ENCODE data around the gene SLC31A1. TPM values are rescaled to one million over a fixed set of nuclear protein-coding genes. Genes with fewer than 3 reads are reported as not detected.
"Not testable (repeated sequence)": the region's sequence is repeated elsewhere in the genome, so short reads cannot be mapped to it uniquely, and the experiment has no call there.

Gene SLC31A1
- total and polyA plus RNA-seq, 4 experiments from 2014 or later, result 2.1 to 4.2 (median 3.2) TPM

- Mint-ChIP-seq H3K4me3 (no peak overlapping the region), H3K27me3 (no peaks in the 10 kb centered on the region), H3K36me3 (peaks cover 0 to 5% of the 10 kb centered on the region in 2 donors), H3K4me1 (no peaks in the 10 kb centered on the region), H3K27ac (peak overlapping the region in 1 of 7 donors; percentile 68), H3K9me3 (peaks cover 0 to 6% (median under 1%) of the 10 kb centered on the region in 8 donors)
- H3K4me1 ChIP-seq (ENCODE audit: insufficient read depth, low read length), result no peaks in the 10 kb centered on the region
- CTCF ChIA-PET (ENCODE audit: partially characterized antibody), result no interaction called here
- DNase-seq, result no peak
- H3K27ac ChIP-seq (ENCODE audit: low read depth, low read length), result no peak overlapping the region
- H3K27me3 ChIP-seq (ENCODE audit: insufficient read depth, low read length), result no peaks in the 10 kb centered on the region
- POLR2A ChIA-PET (ENCODE audit: partially characterized antibody), result no interaction called here
- intact Hi-C loops (cut with micrococcal nuclease), result no loop called here
- H3K9me3 ChIP-seq (ENCODE audit: control insufficient read depth in 1 of 2, low read length in 2 of 2), result no peaks in the 10 kb centered on the region
- no peaks in the 10 kb centered on the region for H3K36me3 ChIP-seq (ENCODE audit: insufficient read depth, low read length)
- H3K4me3 ChIP-seq (ENCODE audit: low read length in 2 of 2), result no peak overlapping the region
These were observed 24.6 kb downstream of the SLC31A1 start for GRCh38 chr9:113245894-113246293.

GRCh38 chr9:113246928-113247327 is 25.6 kb downstream of the SLC31A1 start:
- H3K27ac ChIP-seq (ENCODE audit: low read depth, low read length), result no peak overlapping the region
- no peaks in the 10 kb centered on the region for H3K4me1 ChIP-seq (ENCODE audit: insufficient read depth, low read length)
- no peaks in the 10 kb centered on the region for H3K9me3 ChIP-seq (ENCODE audit: control insufficient read depth in 1 of 2, low read length in 2 of 2)
- DNase-seq, result no peak
- no peak overlapping the region for H3K4me3 ChIP-seq (ENCODE audit: low read length in 2 of 2)
- H3K36me3 ChIP-seq (ENCODE audit: insufficient read depth, low read length), result no peaks in the 10 kb centered on the region
- Mint-ChIP-seq H3K36me3 (peaks cover 0 to 5% of the 10 kb centered on the region in 2 donors), H3K4me3 (no peak overlapping the region), H3K27ac (no peak overlapping the region), H3K9me3 (peaks cover 0 to 6% (median under 1%) of the 10 kb centered on the region in 8 donors), H3K4me1 (no peaks in the 10 kb centered on the region), H3K27me3 (no peaks in the 10 kb centered on the region)
- ChIA-PET POLR2A (ENCODE audit: partially characterized antibody) (no interaction called here), CTCF (ENCODE audit: partially characterized antibody) (interaction anchor here (0.6 kb wide), 1 partner anchor 129 kb away, joined by 4 read pairs; no protein-coding TSS in a partner anchor)
- intact Hi-C loops (cut with micrococcal nuclease), result no loop called here
- H3K27me3 ChIP-seq (ENCODE audit: insufficient read depth, low read length), result no peaks in the 10 kb centered on the region

DNA sequence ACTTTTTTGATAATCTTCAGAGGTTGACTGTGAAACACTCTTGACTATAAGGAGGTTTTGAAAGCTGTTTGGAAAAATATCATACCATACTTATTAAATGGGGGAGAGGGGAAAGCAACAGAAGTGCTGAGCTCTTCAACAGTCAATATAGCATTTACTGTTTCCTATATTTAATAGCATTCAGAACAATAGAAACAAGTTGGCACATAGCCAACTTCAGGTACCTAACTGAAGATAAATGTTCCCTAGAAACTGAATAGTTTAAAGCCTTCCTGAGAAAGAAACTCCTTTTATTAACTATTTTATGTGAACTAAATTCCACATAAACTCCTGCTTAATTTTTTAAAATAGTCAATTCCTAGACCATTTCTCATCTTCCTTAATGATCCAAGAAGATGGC is 26.3 kb downstream of the SLC31A1 start:
- Histone ChIP-seq H3K36me3 (ENCODE audit: insufficient read depth, low read length) (no peaks in the 10 kb centered on the region), H3K27me3 (ENCODE audit: insufficient read depth, low read length) (no peaks in the 10 kb centered on the region), H3K27ac (ENCODE audit: low read depth, low read length) (no peak overlapping the region), H3K9me3 (ENCODE audit: control insufficient read depth in 1 of 2, low read length in 2 of 2) (no peaks in the 10 kb centered on the region), H3K4me1 (ENCODE audit: insufficient read depth, low read length) (no peaks in the 10 kb centered on the region), H3K4me3 (ENCODE audit: low read length in 2 of 2) (no peak overlapping the region)
- Mint-ChIP-seq H3K4me1 (no peaks in the 10 kb centered on the region), H3K9me3 (peaks cover 0 to 6% (median under 1%) of the 10 kb centered on the region in 8 donors), H3K4me3 (no peak overlapping the region), H3K27ac (no peak overlapping the region), H3K27me3 (no peaks in the 10 kb centered on the region), H3K36me3 (peaks cover 0 to 5% of the 10 kb centered on the region in 2 donors)
- POLR2A ChIA-PET (ENCODE audit: partially characterized antibody), result no interaction called here
- DNase-seq, result no peak
- CTCF ChIA-PET (ENCODE audit: partially characterized antibody), result interaction anchor here (0.6 kb wide), 1 partner anchor 128 kb away, joined by 4 read pairs; no protein-coding TSS in a partner anchor
- intact Hi-C loops (cut with micrococcal nuclease), result no loop called here

DNA sequence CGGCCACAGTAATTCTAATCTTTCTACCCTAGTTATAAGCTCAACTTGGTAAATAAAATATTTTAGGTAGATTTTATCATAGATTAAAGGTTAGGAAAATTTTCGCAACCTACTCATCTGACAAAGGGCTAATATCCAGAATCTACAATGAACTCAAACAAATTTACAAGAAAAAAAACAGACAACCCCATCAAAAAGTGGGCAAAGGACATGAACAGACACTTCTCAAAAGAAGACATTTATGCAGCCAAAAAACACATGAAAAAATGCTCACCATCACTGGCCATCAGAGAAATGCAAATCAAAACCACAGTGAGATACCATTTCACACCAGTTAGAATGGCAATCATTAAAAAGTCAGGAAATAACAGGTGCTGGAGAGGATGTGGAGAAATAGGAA is 28.3 kb downstream of the SLC31A1 start:
- H3K9me3 Mint-ChIP-seq; H3K27ac ChIP-seq (ENCODE audit: low read depth, low read length); intact Hi-C loops (cut with micrococcal nuclease): not testable (repeated sequence)

GRCh38 chr9:113250807-113251206 is 29.5 kb downstream of the SLC31A1 start:
- H3K27me3 ChIP-seq (ENCODE audit: insufficient read depth, low read length), result no peaks in the 10 kb centered on the region
- H3K36me3 ChIP-seq (ENCODE audit: insufficient read depth, low read length), result no peaks in the 10 kb centered on the region
- ChIA-PET POLR2A (ENCODE audit: partially characterized antibody) (no interaction called here), CTCF (ENCODE audit: partially characterized antibody) (no interaction called here)
- no peak overlapping the region for H3K4me3 ChIP-seq (ENCODE audit: low read length in 2 of 2)
- no peaks in the 10 kb centered on the region for H3K4me1 Mint-ChIP-seq
- no peaks in the 10 kb centered on the region for H3K27me3 Mint-ChIP-seq
- peaks cover 0 to 6% (median under 1%) of the 10 kb centered on the region in 8 donors for H3K9me3 Mint-ChIP-seq
- H3K4me1 ChIP-seq (ENCODE audit: insufficient read depth, low read length), result no peaks in the 10 kb centered on the region
- no peak for DNase-seq
- peaks cover 0 to 5% of the 10 kb centered on the region in 2 donors for H3K36me3 Mint-ChIP-seq
- H3K27ac ChIP-seq (ENCODE audit: low read depth, low read length), result no peak overlapping the region
- no peaks in the 10 kb centered on the region for H3K9me3 ChIP-seq (ENCODE audit: control insufficient read depth in 1 of 2, low read length in 2 of 2)
- intact Hi-C loops (cut with micrococcal nuclease), result no loop called here
- H3K4me3 Mint-ChIP-seq, result no peak overlapping the region
- no peak overlapping the region for H3K27ac Mint-ChIP-seq

More for the DNA sequence above, 28.3 kb downstream of the SLC31A1 start:
- H3K36me3 ChIP-seq (ENCODE audit: insufficient read depth, low read length); CTCF ChIA-PET (ENCODE audit: partially characterized antibody); H3K4me1 ChIP-seq (ENCODE audit: insufficient read depth, low read length); H3K27me3 ChIP-seq (ENCODE audit: insufficient read depth, low read length); H3K36me3 Mint-ChIP-seq; POLR2A ChIA-PET (ENCODE audit: partially characterized antibody); H3K27ac Mint-ChIP-seq; H3K9me3 ChIP-seq (ENCODE audit: control insufficient read depth in 1 of 2, low read length in 2 of 2); H3K4me3 Mint-ChIP-seq; H3K4me3 ChIP-seq (ENCODE audit: low read length in 2 of 2); H3K27me3 Mint-ChIP-seq; H3K4me1 Mint-ChIP-seq; DNase-seq: not testable (repeated sequence)

- no peaks in the 10 kb centered on the region for H3K9me3 ChIP-seq (ENCODE audit: control insufficient read depth in 1 of 2, low read length in 2 of 2)
- intact Hi-C loops (cut with micrococcal nuclease), result no loop called here
- H3K27me3 Mint-ChIP-seq, result no peaks in the 10 kb centered on the region
- CTCF ChIA-PET (ENCODE audit: partially characterized antibody), result interaction anchor here (1.4 kb wide), 1 partner anchor 19 kb away, joined by 3 read pairs; no protein-coding TSS in a partner anchor
- H3K27ac ChIP-seq (ENCODE audit: low read depth, low read length), result no peak overlapping the region
- no peak overlapping the region for H3K27ac Mint-ChIP-seq
- H3K4me1 ChIP-seq (ENCODE audit: insufficient read depth, low read length), result no peaks in the 10 kb centered on the region
- peaks cover 18 to 21% of the 10 kb centered on the region in 2 donors for H3K36me3 Mint-ChIP-seq
- POLR2A ChIA-PET (ENCODE audit: partially characterized antibody), result no interaction called here
- no peak for DNase-seq
- no peak overlapping the region for H3K4me3 Mint-ChIP-seq
- H3K4me1 Mint-ChIP-seq, result no peaks in the 10 kb centered on the region
- H3K4me3 ChIP-seq (ENCODE audit: low read length in 2 of 2), result no peak overlapping the region
- H3K9me3 Mint-ChIP-seq, result peaks cover 0 to 3% (median 0%) of the 10 kb centered on the region in 8 donors
- peaks cover 4% of the 10 kb centered on the region for H3K36me3 ChIP-seq (ENCODE audit: insufficient read depth, low read length)
- no peaks in the 10 kb centered on the region for H3K27me3 ChIP-seq (ENCODE audit: insufficient read depth, low read length)
These were observed 33.6 kb downstream of the SLC31A1 start for GRCh38 chr9:113254991-113255390.

DNA sequence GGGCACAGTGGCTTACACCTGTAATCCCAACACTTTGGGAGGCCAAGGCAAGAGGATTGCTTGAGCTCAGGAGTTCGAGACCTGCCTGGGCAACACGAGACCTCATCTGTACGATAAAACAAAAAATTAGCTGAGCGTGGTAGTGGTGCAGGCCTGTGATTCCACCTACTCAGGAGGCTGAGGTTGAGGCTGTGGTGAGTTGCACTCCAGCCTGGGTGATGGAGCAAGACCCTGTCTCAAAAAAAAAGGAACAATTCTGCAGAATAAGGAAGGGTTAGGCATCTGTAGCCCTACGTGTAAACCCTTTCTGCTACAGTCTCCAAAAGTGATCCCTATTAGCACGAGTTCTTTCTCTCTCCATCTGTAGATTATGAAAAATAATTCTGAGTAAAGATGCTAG is 34.1 kb downstream of the SLC31A1 start:
- Mint-ChIP-seq H3K4me1 (no peaks in the 10 kb centered on the region), H3K9me3 (peaks cover 0 to 3% (median 0%) of the 10 kb centered on the region in 8 donors), H3K4me3 (no peak overlapping the region), H3K36me3 (peaks cover 22 to 25% of the 10 kb centered on the region in 2 donors), H3K27me3 (no peaks in the 10 kb centered on the region), H3K27ac (no peak overlapping the region)
- DNase-seq, result no peak
- intact Hi-C loops (cut with micrococcal nuclease), result no loop called here
- CTCF ChIA-PET (ENCODE audit: partially characterized antibody), result no interaction called here
- Histone ChIP-seq H3K4me3 (ENCODE audit: low read length in 2 of 2) (no peak overlapping the region), H3K36me3 (ENCODE audit: insufficient read depth, low read length) (peaks cover 4% of the 10 kb centered on the region), H3K9me3 (ENCODE audit: control insufficient read depth in 1 of 2, low read length in 2 of 2) (no peaks in the 10 kb centered on the region), H3K27me3 (ENCODE audit: insufficient read depth, low read length) (no peaks in the 10 kb centered on the region), H3K4me1 (ENCODE audit: insufficient read depth, low read length) (no peaks in the 10 kb centered on the region), H3K27ac (ENCODE audit: low read depth, low read length) (no peak overlapping the region)
- POLR2A ChIA-PET (ENCODE audit: partially characterized antibody), result no interaction called here

DNA sequence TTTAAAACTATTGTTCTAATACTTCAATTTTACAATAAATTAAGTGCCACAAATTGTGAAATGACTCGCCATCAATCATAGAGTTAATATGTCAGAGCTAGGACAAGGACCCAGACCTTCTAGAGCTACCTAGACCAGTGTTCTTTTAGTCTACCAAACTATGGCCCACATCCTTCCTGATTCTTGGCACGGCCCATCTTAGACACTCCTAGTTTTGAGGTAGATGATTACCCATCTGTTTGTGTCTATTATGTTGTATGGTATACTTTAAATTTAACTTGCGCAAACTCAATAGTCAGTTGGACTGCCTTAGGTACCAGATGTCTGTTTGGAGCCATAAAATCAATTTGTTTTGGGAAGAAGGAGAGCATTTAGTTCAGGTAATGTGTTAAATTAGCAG is 36.5 kb downstream of the SLC31A1 start:
- Mint-ChIP-seq H3K9me3 (no peaks in the 10 kb centered on the region), H3K27me3 (no peaks in the 10 kb centered on the region), H3K4me3 (no peak overlapping the region), H3K36me3 (peaks cover 32 to 33% of the 10 kb centered on the region in 2 donors), H3K4me1 (no peaks in the 10 kb centered on the region), H3K27ac (no peak overlapping the region)
- Histone ChIP-seq H3K27ac (ENCODE audit: low read depth, low read length) (no peak overlapping the region), H3K4me3 (ENCODE audit: low read length in 2 of 2) (no peak overlapping the region), H3K27me3 (ENCODE audit: insufficient read depth, low read length) (no peaks in the 10 kb centered on the region), H3K36me3 (ENCODE audit: insufficient read depth, low read length) (peaks cover 4% of the 10 kb centered on the region), H3K9me3 (ENCODE audit: control insufficient read depth in 1 of 2, low read length in 2 of 2) (no peaks in the 10 kb centered on the region), H3K4me1 (ENCODE audit: insufficient read depth, low read length) (no peaks in the 10 kb centered on the region)
- ChIA-PET CTCF (ENCODE audit: partially characterized antibody) (no interaction called here), POLR2A (ENCODE audit: partially characterized antibody) (no interaction called here)
- intact Hi-C loops (cut with micrococcal nuclease), result no loop called here
- no peak for DNase-seq

All from CD4-positive, alpha-beta memory T cell (primary cell).